Measurements from ENCODE around the gene PIGU. TPM values are rescaled to one million over a fixed set of nuclear protein-coding genes. Genes with fewer than 3 reads are reported as not detected.
"Not testable (repeated sequence)": the region's sequence is repeated elsewhere in the genome, so short reads cannot be mapped to it uniquely, and the experiment has no call there.

PIGU gene
- total RNA-seq (10 to 100 TPM in 1 of 6 donors, 1 to 10 TPM in 5; 4.1 to 11.3 (median 7.7) TPM), polyA plus RNA-seq (10 to 100 TPM; 12.2 to 20.4 TPM)

GRCh38 chr20:34676642-34677373 lies at the start of gene PIGU:
TSS of gene PIGU (minus strand) at chr20:34677092. CDS start at chr20:34677085, 7 bp downstream.
- intact Hi-C loops (cut with DNase I): no loop called here
- peaks cover 0 to 7% (median 0%) of the 10 kb centered on the region in 3 donors for H3K4me1 ChIP-seq
- FAIRE-seq: no peak
- DNase-seq: peak; percentile 94 to 98 (median 96)
- peak; percentile 19 to 35 (median 26) for TF ChIP-seq CTCF (IDR thresholded peaks at IDR 0.05)
- peak within 1 kb of the TSS; percentile 54 to 73 (median 66) for H3K4me3 ChIP-seq
- H3K27me3 ChIP-seq: no peaks in the 10 kb centered on the region
- no peaks in the 10 kb centered on the region for H3K36me3 ChIP-seq
- H3K9me3 ChIP-seq: no peaks in the 10 kb centered on the region
- peak within 1 kb of the TSS; percentile 50 to 80 (median 69) for H3K27ac ChIP-seq
- ATAC-seq: peak; percentile 98 to 100 (median 99)
- 0% methylated on average over 49 to 64 of the region's 64 CpGs for WGBS, 2 donors

- DNase-seq (no peak), ATAC-seq (no peak), FAIRE-seq (no peak)
- Histone ChIP-seq H3K9me3 (no peaks in the 10 kb centered on the region), H3K27ac (no peak overlapping the region), H3K4me3 (no peak overlapping the region), H3K27me3 (no peaks in the 10 kb centered on the region), H3K36me3 (peaks cover 0 to 13% (median 10%) of the 10 kb centered on the region in 3 donors), H3K4me1 (no peaks in the 10 kb centered on the region)
- 78% methylated on average over 3 of the region's 3 CpGs for WGBS, 2 donors
- no peak for TF ChIP-seq CTCF (IDR thresholded peaks at IDR 0.05)
- intact Hi-C loops (cut with DNase I): no loop called here
These were observed 47.3 kb upstream of the PIGU start for GRCh38 chr20:34724172-34724571.

GRCh38 chr20:34722560-34722959 lies 45.7 kb upstream of the PIGU start:
- WGBS, 2 donors: 98 to 100% methylated on average over 3 of the region's 3 CpGs

GRCh38 chr20:34720266-34720665 lies 43.4 kb upstream of the PIGU start:
- peak in 2 of 4 donors; percentile 54 to 56 for ATAC-seq
- intact Hi-C loops (cut with DNase I): no loop called here
- Histone ChIP-seq H3K27me3 (no peaks in the 10 kb centered on the region), H3K27ac (no peak overlapping the region), H3K4me1 (no peaks in the 10 kb centered on the region), H3K9me3 (no peaks in the 10 kb centered on the region), H3K36me3 (peaks cover 0 to 3% (median 2%) of the 10 kb centered on the region in 3 donors), H3K4me3 (no peak overlapping the region)
- no peak for TF ChIP-seq CTCF (IDR thresholded peaks at IDR 0.05)
- no peak for DNase-seq
- WGBS, 2 donors: 38 to 47% methylated on average over 2 of the region's 2 CpGs
- FAIRE-seq: no peak

More at GRCh38 chr20:34722560-34722959, 45.7 kb upstream of the PIGU start:
- FAIRE-seq; H3K27me3 ChIP-seq; DNase-seq; H3K4me1 ChIP-seq; H3K4me3 ChIP-seq; intact Hi-C loops (cut with DNase I); H3K27ac ChIP-seq; ATAC-seq; H3K9me3 ChIP-seq: not testable (repeated sequence)
- peaks cover 0 to 13% (median 10%) of the 10 kb centered on the region in 3 donors for H3K36me3 ChIP-seq

GRCh38 chr20:34719242-34720017 lies 42.5 kb upstream of the PIGU start:
- FAIRE-seq; H3K9me3 ChIP-seq; ATAC-seq; H3K27ac ChIP-seq; H3K27me3 ChIP-seq; DNase-seq; H3K36me3 ChIP-seq; H3K4me1 ChIP-seq; H3K4me3 ChIP-seq; intact Hi-C loops (cut with DNase I): not testable (repeated sequence)
- WGBS, 2 donors: 92 to 94% methylated on average over 13 of the region's 13 CpGs

Measured in pancreas (tissue), 10 donors.